GM19397 (cell line): Measurements from ENCODE around the gene FDCSP.
"Not testable (repeated sequence)": the region's sequence is repeated elsewhere in the genome, so short reads cannot be mapped to it uniquely, and the experiment has no call there.

Experiments used
- ATAC-seq: cut with Tn5 transposase; IDR thresholded peaks from one replicate; pipeline ENCODE4 v1.9.1; 2021; ENCODE audit warnings: mild to moderate bottlenecking, moderate library complexity; ENCODE audit not compliant: unreplicated experiment

Gene FDCSP

DNA sequence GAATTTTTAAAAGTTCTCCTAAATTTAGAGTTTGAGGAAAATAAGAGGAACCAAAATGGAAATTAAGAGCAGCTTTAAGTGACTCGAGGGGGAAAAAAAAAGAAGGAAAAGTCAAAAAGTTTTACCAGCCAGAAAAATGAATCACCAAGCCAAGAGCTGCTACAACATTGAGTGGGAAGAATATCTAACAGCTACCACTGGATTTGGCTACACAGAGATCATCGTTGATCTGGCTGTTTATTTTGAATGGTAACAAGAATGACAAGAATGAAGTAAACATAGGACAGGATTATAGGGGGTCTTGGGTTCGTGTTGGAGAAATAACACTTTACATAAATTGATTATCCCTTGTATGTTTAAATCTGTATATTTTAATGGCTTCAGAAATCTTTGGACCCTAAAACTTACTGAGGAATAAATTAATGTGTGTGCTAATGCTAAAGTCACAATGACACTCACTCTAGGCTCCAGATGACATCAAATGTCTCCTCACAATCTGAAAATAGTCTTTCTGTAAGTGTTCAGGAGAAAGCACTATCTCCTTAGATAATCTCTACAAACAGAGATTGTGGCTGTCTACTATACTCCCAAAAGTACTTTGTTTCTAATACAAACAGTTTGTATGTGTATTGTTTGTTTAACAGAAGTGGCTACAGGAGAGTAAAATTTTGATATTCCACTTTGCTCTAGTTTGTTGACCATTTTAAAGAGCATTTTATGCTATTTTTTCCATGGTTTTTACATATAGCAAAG lies 13.4 kb downstream of the FDCSP start:
- no peak for ATAC-seq

DNA sequence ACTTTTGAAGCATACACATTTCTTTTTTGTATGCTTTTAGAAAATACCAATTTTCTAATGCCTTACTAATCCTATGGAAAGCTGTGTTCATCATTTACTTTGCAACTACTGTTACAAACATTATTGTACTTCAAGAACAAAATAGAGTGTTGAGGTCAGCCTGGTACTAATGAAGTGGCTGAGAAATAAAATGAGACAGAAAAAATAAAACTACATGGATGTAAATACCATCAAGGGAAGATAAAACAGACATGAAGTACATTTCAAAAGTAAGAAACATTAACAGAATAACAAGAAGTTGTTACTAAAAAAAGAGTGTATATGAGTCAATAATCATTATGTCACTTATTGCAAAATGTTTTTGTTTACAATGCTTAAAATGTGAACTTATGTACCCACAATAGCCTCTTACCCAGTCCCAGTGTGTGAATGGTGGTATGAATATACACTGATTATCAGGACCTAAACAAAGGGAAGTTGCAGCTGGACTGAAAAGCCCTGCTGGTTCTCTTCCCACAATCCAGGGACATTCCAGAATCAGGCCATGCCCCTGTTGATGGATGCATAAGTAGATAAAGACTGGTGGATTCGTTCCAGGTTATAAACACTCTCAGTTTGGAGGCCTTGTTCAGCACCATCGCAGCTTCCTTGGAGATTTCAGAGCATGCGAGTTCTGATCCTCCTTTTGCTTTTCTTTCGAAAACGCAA lies 14.1 kb downstream of the FDCSP start:
- no peak for ATAC-seq

DNA sequence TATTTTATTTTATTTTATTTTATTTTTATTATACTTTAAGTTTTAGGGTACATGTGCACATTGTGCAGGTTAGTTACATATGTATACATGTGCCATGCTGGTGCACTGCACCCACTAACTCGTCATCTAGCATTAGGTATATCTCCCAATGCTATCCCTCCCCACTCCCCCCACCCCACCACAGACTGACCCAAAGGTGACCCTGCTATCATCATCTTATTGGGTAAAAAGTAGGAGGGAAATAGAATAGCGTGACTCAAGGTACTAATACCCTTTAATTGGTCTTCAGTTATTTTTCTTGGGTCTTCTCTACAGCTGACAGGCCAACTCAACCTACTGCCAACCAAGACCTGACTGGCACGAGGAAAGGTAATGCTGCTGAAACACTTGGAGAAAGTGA lies 16.4 kb downstream of the FDCSP start, which contains the start of gene CSN3:
CSN3 (plus strand) TSS at position 301 of the 400 bp plus-strand sequence. CDS start 2,223 bp downstream, outside the sequence.
- ATAC-seq: not testable (repeated sequence)

DNA sequence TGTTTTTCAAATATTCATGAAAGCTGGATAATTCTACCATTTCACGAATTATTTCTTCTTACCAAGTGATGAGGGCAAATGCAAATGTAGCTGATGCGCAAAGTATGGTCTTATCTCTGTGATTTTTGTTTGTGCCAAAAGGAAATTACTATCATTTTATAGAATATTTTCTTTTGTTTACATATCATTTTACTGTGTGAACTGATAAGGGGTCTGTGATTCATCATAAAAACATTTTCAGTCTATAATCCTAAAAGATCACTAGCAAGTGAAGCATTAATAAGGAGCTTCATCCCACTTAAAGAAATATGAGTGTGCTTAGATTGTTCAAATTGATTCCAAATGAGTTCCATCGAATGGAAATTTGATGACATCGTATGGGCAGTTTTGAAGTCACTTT lies 17.2 kb downstream of the FDCSP start:
- no peak for ATAC-seq

DNA sequence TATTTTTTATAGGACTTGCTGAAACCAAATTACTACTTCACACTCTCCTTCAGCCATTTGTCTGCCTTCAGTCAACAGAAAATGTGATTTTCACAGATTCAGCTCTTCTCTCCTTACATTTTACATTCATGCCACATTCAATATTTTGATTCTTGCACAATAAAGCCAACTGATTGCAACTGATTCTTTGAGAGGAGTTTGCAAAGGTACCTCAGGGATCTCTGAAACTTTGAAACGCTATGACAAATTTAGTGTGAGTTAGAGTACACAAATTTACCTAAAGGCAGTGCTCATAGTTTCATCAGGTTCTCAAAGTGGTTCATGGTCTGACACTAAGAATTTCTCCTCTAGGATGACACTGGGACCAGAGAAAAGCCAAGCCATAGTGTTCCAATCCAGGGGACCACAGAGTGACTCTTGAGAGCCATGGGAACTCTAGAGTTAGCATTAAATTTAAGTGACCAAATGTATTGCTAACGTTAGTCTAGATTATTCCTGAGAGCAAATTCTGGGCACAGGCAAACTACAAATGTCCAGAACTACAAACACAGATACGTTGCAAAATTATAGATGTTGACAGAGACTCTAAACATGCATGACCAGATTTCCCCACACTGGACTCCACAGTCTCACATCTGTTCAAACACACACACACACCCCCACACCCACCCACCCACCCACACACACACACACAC lies 25.5 kb downstream of the FDCSP start:
- ATAC-seq: no peak

DNA sequence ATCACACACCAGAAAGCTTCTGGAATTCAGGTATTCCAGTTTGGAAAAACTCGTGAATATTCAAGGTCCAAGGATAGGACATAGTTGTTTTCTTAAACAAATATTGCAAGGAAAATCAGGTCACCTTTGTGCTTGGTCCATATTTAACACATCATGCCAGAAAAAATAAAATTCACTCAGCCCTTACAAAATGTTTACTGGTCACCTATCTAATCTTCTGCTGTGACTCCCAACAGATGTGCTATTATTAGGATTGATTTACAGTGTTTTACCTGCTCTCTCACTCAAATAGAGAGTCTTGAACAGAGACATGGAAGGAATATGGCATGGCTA lies 26.0 kb downstream of the FDCSP start:
- no peak for ATAC-seq

DNA sequence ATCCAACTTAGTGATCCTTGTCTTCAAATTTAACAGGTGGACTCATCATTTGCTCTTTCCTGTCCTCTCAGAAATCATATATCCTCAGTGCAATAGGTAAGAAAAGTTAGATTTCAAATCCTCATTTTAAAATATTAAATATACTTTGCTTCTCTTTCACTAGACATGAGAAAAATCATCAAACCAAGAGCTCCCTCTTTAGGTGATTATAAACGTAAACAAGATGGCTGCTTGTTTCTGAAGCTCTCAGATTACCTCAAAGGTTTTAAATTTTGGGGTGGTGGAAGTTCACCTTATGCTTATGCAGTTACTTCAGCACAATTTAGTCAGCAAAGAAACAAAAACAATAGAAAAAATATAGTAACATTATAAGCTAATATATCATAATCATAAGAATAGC lies 43.8 kb downstream of the FDCSP start:
- ATAC-seq: no peak

DNA sequence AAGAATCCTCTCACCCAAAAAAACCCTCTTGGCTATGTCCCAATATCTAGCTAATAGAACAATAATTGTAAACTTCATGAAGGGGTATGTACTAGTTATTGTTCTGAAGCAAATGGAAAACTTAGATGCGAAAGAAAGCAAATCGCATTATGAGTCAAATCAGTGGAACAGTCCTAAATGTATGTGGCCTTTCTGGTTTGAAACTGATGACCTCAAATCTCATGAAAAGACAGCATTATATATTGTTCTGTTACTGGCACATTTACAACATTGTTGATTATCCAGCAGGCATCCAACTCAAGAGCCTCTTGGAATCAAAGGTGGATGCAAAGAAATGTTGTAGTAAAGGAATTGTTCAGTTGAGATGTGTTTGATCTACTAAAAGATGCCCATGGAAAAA lies 51.2 kb downstream of the FDCSP start:
- ATAC-seq: no peak

DNA sequence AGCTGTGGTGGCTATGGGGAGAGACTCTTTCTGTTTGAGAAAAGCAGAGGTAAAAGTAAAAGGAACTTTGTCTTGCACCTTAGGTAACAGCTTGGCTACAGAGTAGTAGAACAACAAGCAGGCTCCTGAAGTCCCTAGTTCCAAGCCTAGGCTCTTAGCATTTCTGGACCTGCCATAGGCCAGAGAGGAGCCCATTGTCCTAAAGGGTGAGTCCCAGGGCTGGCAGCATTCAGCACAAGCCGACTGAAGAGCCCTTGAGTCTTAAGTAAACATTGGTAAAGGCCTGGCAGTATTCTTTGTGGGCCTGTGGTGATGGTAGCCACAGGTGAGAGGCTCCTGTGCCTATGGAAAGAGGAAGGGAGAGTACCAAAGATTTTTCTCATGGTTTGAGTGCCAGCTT lies 54.6 kb downstream of the FDCSP start:
- no peak for ATAC-seq
